Right cardiac atrium (tissue), 5 donors: ENCODE data around the gene RNF182. TPM values are rescaled to one million over a fixed set of nuclear protein-coding genes. Genes with fewer than 3 reads are reported as not detected.
"Not testable (repeated sequence)": the region's sequence is repeated elsewhere in the genome, so short reads cannot be mapped to it uniquely, and the experiment has no call there.

Experiments used
- ATAC-seq, 2 donors: fragments of 200-7000 bp; cut with Tn5 transposase; one replicate each; pipeline versions ENCODE4 v1.8.0 to v1.9.1; 2020; ENCODE audit warnings: moderate library complexity in 2 of 2, mild to moderate bottlenecking in 1 of 2
- DNase-seq, 3 donors: peaks; one replicate each; pipeline ENCODE4 v3.0.0-alpha.2; 2020
- H3K27ac ChIP-seq: one replicate; pipeline ENCODE4 v1.5.1; 2013; ENCODE audit warnings: mild to moderate bottlenecking, low read length, control low read depth, moderate library complexity
- H3K27me3 ChIP-seq: one replicate; pipeline ENCODE4 v1.6.1; 2013; ENCODE audit not compliant: control insufficient read depth, insufficient read depth
- H3K4me1 ChIP-seq: one replicate; pipeline ENCODE4 v1.6.1; 2013; ENCODE audit warnings: low read length; ENCODE audit not compliant: control insufficient read depth, insufficient read depth
- H3K4me3 ChIP-seq: one replicate; pipeline ENCODE4 v1.5.1; 2013; ENCODE audit warnings: low read length, control low read depth
- H3K9me3 ChIP-seq: one replicate; pipeline ENCODE4 v1.6.1; 2013; ENCODE audit warnings: low read length; ENCODE audit not compliant: control insufficient read depth
- WGBS: extraction: QIAGEN DNeasy Blood & Tissue Kit; methylation state at CpG from one replicate; pipeline ENCODE4 v1.1.7; 2013; 5-methylcytosine and 5-hydroxymethylcytosine counted together
- intact Hi-C, 4 donors: fragments of 100-400 bp; cut with DNase I; formaldehyde crosslinking; loops; one replicate each; pipeline versions ENCODE4 v1.11.0 to v1.14.0; 2022 to 2023
- polyA plus RNA-seq: library from polyadenylated mRNA; stranded (reverse); fragments of 200-250 nt; gene quantifications from one replicate; pipeline ENCODE4 v1.2.3, GENCODE V29; 2013
- total RNA-seq, 4 donors: library from RNA; stranded (reverse); fragmentation: NEBNext Ultra II Directional; extraction: Animal tissue kit (Norgen Biotek cat#: 25700); gene quantifications; one replicate each; pipeline ENCODE4 v1.2.1, GENCODE V29; 2021
- donor health status: healthy with polysubstance abuse.
- donor health status: DM: no; HTN: yes; CAD: no.
- donor health status: DM: no; HTN: no; CAD: no.
- donor health status: DM: no; HTN: yes; CAD: no; lungs with severe emphysema.
- donor health status: DM: yes; HTN: yes; CAD: no.

RNF182 gene
- total and polyA plus RNA-seq, 5 donors: 0.44 to 1.2 (median 0.52) TPM; not detected in 1

- WGBS: 93% methylated on average over 6 of the region's 6 CpGs
- H3K4me1 ChIP-seq, ATAC-seq, intact Hi-C loops, H3K4me3 ChIP-seq, H3K9me3 ChIP-seq, H3K27me3 ChIP-seq, DNase-seq, H3K27ac ChIP-seq: not testable (repeated sequence)
Measured at GRCh38 chr6:14018559-14018958, 93.8 kb downstream of the RNF182 start.

DNA sequence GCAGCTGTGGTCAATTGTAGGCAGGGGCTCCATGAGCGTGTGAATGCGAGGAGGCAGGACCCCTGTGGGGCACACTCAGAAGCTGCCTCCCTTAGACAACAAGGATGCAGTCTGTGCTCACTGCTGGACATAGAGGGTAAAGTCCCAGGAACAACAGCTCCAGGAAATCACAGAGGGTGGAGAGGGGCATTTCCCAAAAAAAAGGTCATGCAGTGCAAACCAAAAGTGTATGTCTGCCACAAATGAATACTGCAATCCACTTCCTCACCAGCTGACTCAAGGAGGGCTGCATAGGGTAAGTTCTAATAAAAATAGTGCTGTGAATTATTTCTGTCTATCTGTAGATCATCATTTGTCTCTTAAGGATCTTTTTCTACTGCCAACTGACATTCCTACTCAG, 95.8 kb downstream of the RNF182 start:
- intact Hi-C loops: no loop called here
- Histone ChIP-seq H3K27ac (no peak overlapping the region), H3K4me3 (no peak overlapping the region), H3K27me3 (no peaks in the 10 kb centered on the region), H3K9me3 (no peaks in the 10 kb centered on the region), H3K4me1 (no peaks in the 10 kb centered on the region)
- DNase-seq (no peak), ATAC-seq (no peak)
- WGBS: 96% methylated on average over 2 of the region's 2 CpGs

DNA sequence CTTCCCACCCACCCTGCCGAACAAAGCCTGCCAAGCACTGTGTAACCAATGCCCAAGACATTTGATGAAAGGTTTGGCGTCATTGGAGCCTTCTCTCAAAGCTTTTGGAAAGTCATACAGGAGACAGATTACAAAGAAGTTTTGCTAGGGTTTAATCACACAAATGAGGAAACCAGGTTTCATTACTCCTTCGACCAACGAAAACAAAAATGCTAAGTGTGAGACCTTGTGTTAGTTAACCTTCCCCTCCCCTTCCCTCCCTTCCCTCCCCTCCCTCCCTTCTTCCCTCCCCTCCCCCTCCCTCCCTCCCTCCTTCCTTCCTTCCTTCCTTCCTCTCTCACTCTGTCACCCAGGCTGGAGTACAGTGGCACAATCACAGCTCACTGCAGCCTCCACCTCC, 96.7 kb downstream of the RNF182 start:
- Histone ChIP-seq H3K27me3 (no peaks in the 10 kb centered on the region), H3K4me3 (no peak overlapping the region), H3K9me3 (no peaks in the 10 kb centered on the region), H3K27ac (no peak overlapping the region), H3K4me1 (no peaks in the 10 kb centered on the region)
- ATAC-seq: no peak
- intact Hi-C loops: no loop called here
- 59% methylated on average over 4 of the region's 4 CpGs for WGBS
- no peak for DNase-seq

DNA sequence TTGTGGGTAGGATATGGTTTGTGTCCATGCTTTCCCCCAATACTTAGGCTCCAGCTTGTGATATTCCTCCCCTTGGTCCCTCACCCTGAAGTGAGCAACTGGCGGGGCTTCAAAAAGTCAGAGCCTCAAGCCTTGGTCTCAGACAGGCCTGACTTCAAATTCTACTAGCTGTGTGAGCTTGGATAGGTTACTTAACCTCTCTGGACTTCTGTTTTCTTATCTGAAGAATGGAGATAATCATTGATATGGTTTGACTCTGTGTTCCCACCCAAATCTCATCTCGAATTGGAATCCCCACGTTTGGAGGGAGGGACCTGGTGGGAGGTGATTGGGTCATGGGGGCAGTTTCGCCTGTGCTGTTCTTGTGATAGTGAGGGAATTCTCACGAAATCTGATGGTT, 97.9 kb downstream of the RNF182 start:
- no peak for DNase-seq
- Histone ChIP-seq H3K4me1 (no peaks in the 10 kb centered on the region), H3K9me3 (no peaks in the 10 kb centered on the region), H3K27ac (no peak overlapping the region), H3K4me3 (no peak overlapping the region), H3K27me3 (no peaks in the 10 kb centered on the region)
- intact Hi-C loops: no loop called here
- ATAC-seq: no peak
- WGBS: 80% methylated on average over 5 of the region's 5 CpGs

DNA sequence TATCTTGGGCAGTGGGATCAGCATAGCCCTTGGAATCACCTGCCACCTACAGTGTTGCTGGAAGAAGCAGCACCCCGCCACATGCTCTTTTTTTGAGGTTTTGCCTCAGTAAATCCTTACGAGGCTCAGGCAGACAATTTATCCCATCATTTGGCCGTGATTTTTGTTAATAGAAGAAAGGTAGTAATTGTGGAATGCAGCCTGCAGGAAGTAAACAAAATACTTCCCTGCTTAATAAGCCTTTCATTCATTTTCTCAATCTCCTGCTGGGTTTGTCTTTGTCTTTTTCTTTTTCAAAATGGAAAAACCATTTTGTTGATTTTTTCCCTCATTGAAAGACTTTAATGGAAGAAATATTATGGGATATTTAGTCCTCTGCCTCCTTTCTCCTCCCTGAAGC, 99.1 kb downstream of the RNF182 start:
- WGBS: 81% methylated on average over 3 of the region's 3 CpGs
- no peaks in the 10 kb centered on the region for H3K9me3 ChIP-seq
- DNase-seq (no peak), ATAC-seq (no peak)
- no peaks in the 10 kb centered on the region for H3K27me3 ChIP-seq
- no peaks in the 10 kb centered on the region for H3K4me1 ChIP-seq
- H3K27ac ChIP-seq: no peak overlapping the region
- intact Hi-C loops: no loop called here
- H3K4me3 ChIP-seq: no peak overlapping the region

- no peak for ATAC-seq
- no peaks in the 10 kb centered on the region for H3K4me1 ChIP-seq
- H3K27me3 ChIP-seq: no peaks in the 10 kb centered on the region
- no peak for DNase-seq
- H3K4me3 ChIP-seq: no peak overlapping the region
- H3K9me3 ChIP-seq: no peaks in the 10 kb centered on the region
- no peak overlapping the region for H3K27ac ChIP-seq
- intact Hi-C loops: no loop called here
- WGBS: 73% methylated on average over 8 of the region's 8 CpGs
Measured at GRCh38 chr6:14025160-14025559, 100.4 kb downstream of the RNF182 start.

GRCh38 chr6:14026831-14027539, 102.2 kb downstream of the RNF182 start:
- intact Hi-C loops: no loop called here

DNA sequence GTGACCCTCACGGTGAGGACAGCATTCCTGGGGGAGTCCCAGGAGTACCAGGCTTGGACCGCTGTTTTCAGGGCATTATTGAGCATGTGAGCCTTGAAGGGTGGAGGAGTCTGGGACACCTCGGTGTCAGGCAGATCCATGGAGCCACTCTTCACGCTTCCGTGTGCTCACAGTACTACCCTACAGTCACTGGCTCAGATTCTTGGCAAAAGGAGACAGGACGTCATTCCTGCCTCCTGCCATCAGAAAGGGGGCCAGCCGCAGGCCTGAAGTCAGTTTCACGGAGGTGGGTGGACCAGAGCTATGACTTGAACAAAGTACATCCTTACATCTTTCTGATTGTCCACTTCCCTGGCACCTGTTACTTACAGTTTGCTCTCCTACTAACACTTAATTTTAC, 103.9 kb downstream of the RNF182 start:
- no peak for ATAC-seq
- WGBS: 59% methylated on average over 8 of the region's 8 CpGs

More at GRCh38 chr6:14026831-14027539, 102.2 kb downstream of the RNF182 start:
- Histone ChIP-seq H3K9me3 (no peaks in the 10 kb centered on the region), H3K27ac (no peak overlapping the region), H3K27me3 (no peaks in the 10 kb centered on the region), H3K4me3 (no peak overlapping the region), H3K4me1 (no peaks in the 10 kb centered on the region)
- ATAC-seq: peak; percentile 16 to 49
- no peak for DNase-seq
- WGBS: 57% methylated on average over 9 of the region's 9 CpGs

GRCh38 chr6:14029605-14030004, 104.9 kb downstream of the RNF182 start:
- 95% methylated on average over 6 of the region's 6 CpGs for WGBS
- intact Hi-C loops: no loop called here
- no peaks in the 10 kb centered on the region for H3K9me3 ChIP-seq

More for the DNA sequence above, 103.9 kb downstream of the RNF182 start:
- H3K9me3 ChIP-seq: no peaks in the 10 kb centered on the region
- no peak for DNase-seq
- no peak overlapping the region for H3K27ac ChIP-seq
- no peak overlapping the region for H3K4me3 ChIP-seq
- no peaks in the 10 kb centered on the region for H3K27me3 ChIP-seq
- no peaks in the 10 kb centered on the region for H3K4me1 ChIP-seq
- intact Hi-C loops: no loop called here

More at GRCh38 chr6:14029605-14030004, 104.9 kb downstream of the RNF182 start:
- H3K4me3 ChIP-seq: no peak overlapping the region
- H3K27ac ChIP-seq: no peak overlapping the region
- no peaks in the 10 kb centered on the region for H3K27me3 ChIP-seq
- no peaks in the 10 kb centered on the region for H3K4me1 ChIP-seq
- ATAC-seq (no peak), DNase-seq (no peak)

Other genes with a start within 250 kb of the RNF182 start
- 10 to 100 TPM; 31.1 to 35.4 (median 33.0) TPM for gene RANBP9, start 213.1 kb upstream of the RNF182 start, total RNA-seq
- gene RANBP9, start 213.1 kb upstream of the RNF182 start, polyA plus RNA-seq: 19.0 TPM
- gene MCUR1, start 110.4 kb upstream of the RNF182 start, total RNA-seq: 10 to 100 TPM; 21.6 to 26.1 (median 25.0) TPM
- gene MCUR1, start 110.4 kb upstream of the RNF182 start, polyA plus RNA-seq: 20.7 TPM
- 1 to 10 TPM; 1.7 to 2.6 (median 2.2) TPM for gene CD83, start 192.8 kb downstream of the RNF182 start, total RNA-seq
- 1.8 TPM for gene CD83, start 192.8 kb downstream of the RNF182 start, polyA plus RNA-seq